Natural killer cell (primary cell): ENCODE results near the gene TGFBI. TPM values are rescaled to one million over a fixed set of nuclear protein-coding genes. Genes with fewer than 3 reads are reported as not detected.

Source experiments
- ATAC-seq, 3 donors: fragments of 150-1000 bp in 2 of 3; fragments of 200-7000 bp in 1 of 3; cut with Tn5 transposase; 1 replicate in 1 of 3; 2 replicates in 2 of 3; pipeline ENCODE4 v1.10.0; 2021; ENCODE audit warnings: mild to moderate bottlenecking in 2 of 3, moderate library complexity in 2 of 3
- DNase-seq, 2 donors: peaks; one replicate each; pipeline versions ENCODE4 v3.0.0 to v3.0.0-alpha.2; 2013 to 2021; ENCODE audit warnings: mixed read lengths in 1 of 2
- H3K27ac ChIP-seq: one replicate; pipeline ENCODE4 v1.5.1; 2013; ENCODE audit warnings: mild to moderate bottlenecking, low read length
- H3K27me3 ChIP-seq: one replicate; pipeline ENCODE4 v1.6.1; 2013; ENCODE audit warnings: low read length; ENCODE audit not compliant: control insufficient read depth, insufficient read depth
- H3K36me3 ChIP-seq: one replicate; pipeline ENCODE4 v1.6.1; 2013; ENCODE audit warnings: low read length; ENCODE audit not compliant: control insufficient read depth, insufficient read depth
- H3K4me1 ChIP-seq: one replicate; pipeline ENCODE4 v1.6.1; 2013; ENCODE audit warnings: low read length; ENCODE audit not compliant: control insufficient read depth, insufficient read depth
- H3K4me3 ChIP-seq: one replicate; pipeline ENCODE4 v1.5.1; 2013; ENCODE audit warnings: low read length
- H3K9me3 ChIP-seq: one replicate; pipeline ENCODE4 v1.6.1; 2013; ENCODE audit warnings: low read length; ENCODE audit not compliant: control insufficient read depth, insufficient read depth
- H3K27ac Mint-ChIP-seq, 2 donors: one replicate each; pipeline ENCODE4 v1.8.0; 2022; ENCODE audit warnings: mild to moderate bottlenecking in 2 of 2, mixed read lengths in 2 of 2, moderate library complexity in 1 of 2
- H3K27me3 Mint-ChIP-seq, 2 donors: one replicate each; pipeline ENCODE4 v1.8.0; 2022; ENCODE audit warnings: low read depth in 2 of 2, mixed read lengths in 2 of 2
- H3K36me3 Mint-ChIP-seq: one replicate; pipeline ENCODE4 v1.8.0; 2022; ENCODE audit warnings: mixed read lengths
- H3K4me1 Mint-ChIP-seq, 2 donors: one replicate each; pipeline ENCODE4 v1.8.0; 2022; ENCODE audit warnings: mixed read lengths in 2 of 2
- H3K4me3 Mint-ChIP-seq: one replicate; pipeline ENCODE4 v1.8.0; 2022; ENCODE audit warnings: mild to moderate bottlenecking, moderate library complexity, mixed read lengths
- H3K9me3 Mint-ChIP-seq, 2 donors: one replicate each; pipeline ENCODE4 v1.8.0; 2022; ENCODE audit warnings: mixed read lengths in 2 of 2
- WGBS: methylation state at CpG from one replicate; pipeline ENCODE4 v1.1.7; 2013; ENCODE audit warnings: missing lambda C conversion rate; ENCODE audit not compliant: insufficient coverage; 5-methylcytosine and 5-hydroxymethylcytosine counted together
- intact Hi-C: fragments of 100-400 bp; cut with micrococcal nuclease; formaldehyde crosslinking; loops from one replicate; pipeline ENCODE4 v1.14.2; 2022
- total RNA-seq, 4 donors: library from RNA; stranded (reverse); fragments of 120-200 nt in 1 of 4; gene quantifications; one replicate each; pipeline versions ENCODE4 v1.2.3 to v1.2.4, GENCODE V29; 2013 to 2022
- TF ChIP-seq, protein P1 (sequence below): fragments of 200-600 bp; IDR thresholded peaks from one replicate; pipeline ENCODE4 v1.8.0; 2022; ENCODE audit warnings: antibody characterized with exemption

The TGFBI gene
- total RNA-seq, 3 donors from 2014 or later (not counting 1 experiment from before 2014, with no cell fraction given), result 6.7 to 19.6 (median 18.5) TPM

DNA sequence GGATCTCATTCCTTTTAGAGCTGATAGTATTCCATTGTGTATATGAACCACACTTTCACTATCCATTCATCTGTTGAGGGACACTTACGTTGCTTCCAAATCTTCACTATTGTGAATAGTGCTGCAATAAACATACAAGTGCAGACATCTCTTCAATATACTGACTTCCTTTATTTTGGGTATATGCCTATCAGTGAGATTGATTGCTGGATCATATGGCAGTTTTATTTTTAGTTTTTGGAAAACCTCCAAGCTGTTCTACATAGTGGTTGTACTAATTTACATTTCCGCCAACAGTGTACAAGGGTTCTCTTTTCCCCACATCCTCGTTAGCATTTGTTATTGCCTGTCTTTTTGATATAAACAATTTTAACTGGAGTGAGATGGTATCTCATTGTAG is 40.2 kb upstream of the TGFBI start:
- DNase-seq, result no peak
- Histone ChIP-seq H3K27me3 (no peaks in the 10 kb centered on the region), H3K4me1 (no peaks in the 10 kb centered on the region), H3K4me3 (no peak overlapping the region), H3K27ac (no peak overlapping the region), H3K36me3 (no peaks in the 10 kb centered on the region), H3K9me3 (no peaks in the 10 kb centered on the region)
- Mint-ChIP-seq H3K36me3 (no peaks in the 10 kb centered on the region), H3K4me1 (no peaks in the 10 kb centered on the region), H3K27ac (no peak overlapping the region), H3K27me3 (peaks cover 19 to 36% of the 10 kb centered on the region in 2 donors), H3K4me3 (no peak overlapping the region), H3K9me3 (no peaks in the 10 kb centered on the region)
- intact Hi-C loops, result no loop called here
- TF ChIP-seq, protein P1, sequence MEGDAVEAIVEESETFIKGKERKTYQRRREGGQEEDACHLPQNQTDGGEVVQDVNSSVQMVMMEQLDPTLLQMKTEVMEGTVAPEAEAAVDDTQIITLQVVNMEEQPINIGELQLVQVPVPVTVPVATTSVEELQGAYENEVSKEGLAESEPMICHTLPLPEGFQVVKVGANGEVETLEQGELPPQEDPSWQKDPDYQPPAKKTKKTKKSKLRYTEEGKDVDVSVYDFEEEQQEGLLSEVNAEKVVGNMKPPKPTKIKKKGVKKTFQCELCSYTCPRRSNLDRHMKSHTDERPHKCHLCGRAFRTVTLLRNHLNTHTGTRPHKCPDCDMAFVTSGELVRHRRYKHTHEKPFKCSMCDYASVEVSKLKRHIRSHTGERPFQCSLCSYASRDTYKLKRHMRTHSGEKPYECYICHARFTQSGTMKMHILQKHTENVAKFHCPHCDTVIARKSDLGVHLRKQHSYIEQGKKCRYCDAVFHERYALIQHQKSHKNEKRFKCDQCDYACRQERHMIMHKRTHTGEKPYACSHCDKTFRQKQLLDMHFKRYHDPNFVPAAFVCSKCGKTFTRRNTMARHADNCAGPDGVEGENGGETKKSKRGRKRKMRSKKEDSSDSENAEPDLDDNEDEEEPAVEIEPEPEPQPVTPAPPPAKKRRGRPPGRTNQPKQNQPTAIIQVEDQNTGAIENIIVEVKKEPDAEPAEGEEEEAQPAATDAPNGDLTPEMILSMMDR, result no peak
- WGBS, result no CpG with 5 or more reads among the region's 3 CpGs
- ATAC-seq, result no peak

DNA sequence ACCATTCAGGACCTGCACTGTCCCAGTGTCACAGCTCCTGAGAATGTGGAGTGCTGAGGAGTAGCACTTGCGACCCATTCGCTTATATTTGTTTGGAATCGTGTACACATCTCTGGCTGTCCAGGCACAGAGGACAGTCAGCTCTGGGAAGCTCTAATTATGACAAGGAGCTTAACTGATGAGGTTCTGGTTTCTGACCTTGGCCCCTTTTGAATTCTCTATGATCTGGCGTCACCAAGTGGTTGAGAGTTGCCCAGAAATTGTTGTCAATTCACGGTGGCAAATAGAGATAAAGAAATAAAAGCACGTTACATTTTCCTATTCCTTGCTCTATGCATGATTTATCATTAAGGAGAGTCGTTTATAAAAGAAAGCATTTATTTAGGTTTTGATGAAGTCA is 39.1 kb upstream of the TGFBI start:
- TF ChIP-seq, protein P1, result no peak
- no peak overlapping the region for H3K4me3 ChIP-seq
- no peak for DNase-seq
- intact Hi-C loops, result no loop called here
- no peaks in the 10 kb centered on the region for H3K27me3 ChIP-seq
- H3K36me3 Mint-ChIP-seq, result no peaks in the 10 kb centered on the region
- H3K9me3 ChIP-seq, result no peaks in the 10 kb centered on the region
- H3K4me3 Mint-ChIP-seq, result no peak overlapping the region
- no peak overlapping the region for H3K27ac ChIP-seq
- H3K27me3 Mint-ChIP-seq, result peaks cover 19 to 37% of the 10 kb centered on the region in 2 donors
- no peak overlapping the region for H3K27ac Mint-ChIP-seq
- H3K9me3 Mint-ChIP-seq, result no peaks in the 10 kb centered on the region
- H3K4me1 Mint-ChIP-seq, result no peaks in the 10 kb centered on the region
- H3K4me1 ChIP-seq, result no peaks in the 10 kb centered on the region
- H3K36me3 ChIP-seq, result no peaks in the 10 kb centered on the region
- no peak for ATAC-seq
- WGBS, result 88% methylated on average over 7 of the region's 7 CpGs

DNA sequence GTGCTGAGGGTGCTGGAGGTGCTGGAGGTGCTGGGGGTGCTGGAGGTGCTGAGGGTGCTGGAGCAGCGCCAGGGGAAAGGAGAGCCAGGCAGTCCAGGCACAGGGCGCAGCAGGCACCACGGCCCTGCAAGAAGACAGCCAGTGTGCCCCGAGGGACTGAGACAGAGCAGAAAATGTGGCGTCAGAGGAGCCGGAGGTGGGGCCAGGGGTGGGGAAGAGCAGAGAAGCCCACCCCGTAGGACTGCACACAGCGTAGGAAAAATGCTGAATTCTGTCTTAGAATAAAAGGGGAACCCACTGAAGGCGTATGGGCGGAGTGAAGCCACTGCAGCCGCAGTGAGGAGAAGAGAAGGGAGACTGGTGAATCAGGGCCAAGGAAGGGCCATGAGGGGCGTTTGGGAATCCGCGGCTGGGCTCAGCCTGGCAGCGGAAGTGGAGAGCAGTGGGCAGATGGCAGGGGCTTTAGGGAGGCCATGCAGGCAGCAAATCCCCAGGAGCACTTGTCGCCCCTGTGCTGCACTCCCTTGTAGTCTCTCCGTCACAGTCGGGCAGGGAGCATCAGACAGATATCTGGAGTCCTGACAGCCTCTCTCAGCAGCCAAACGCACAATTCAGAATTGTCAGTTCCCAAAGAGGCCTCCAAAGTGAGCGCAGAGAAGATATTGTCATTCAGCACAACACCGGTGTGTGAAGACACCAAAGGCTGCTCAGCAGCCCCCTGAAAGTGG is 38.1 kb upstream of the TGFBI start:
- TF ChIP-seq, protein P1, result no peak
- DNase-seq (no peak), ATAC-seq (no peak)
- H3K36me3 ChIP-seq, result no peaks in the 10 kb centered on the region
- H3K27me3 Mint-ChIP-seq, result peaks cover 13 to 39% of the 10 kb centered on the region in 2 donors
- H3K4me1 ChIP-seq, result no peaks in the 10 kb centered on the region
- no peak overlapping the region for H3K4me3 ChIP-seq
- no peaks in the 10 kb centered on the region for H3K36me3 Mint-ChIP-seq
- 73% methylated on average over 21 of the region's 21 CpGs for WGBS
- H3K27me3 ChIP-seq, result no peaks in the 10 kb centered on the region
- no peaks in the 10 kb centered on the region for H3K9me3 ChIP-seq
- intact Hi-C loops, result no loop called here
- H3K4me1 Mint-ChIP-seq, result no peaks in the 10 kb centered on the region
- no peak overlapping the region for H3K4me3 Mint-ChIP-seq
- H3K27ac ChIP-seq, result no peak overlapping the region
- no peaks in the 10 kb centered on the region for H3K9me3 Mint-ChIP-seq
- H3K27ac Mint-ChIP-seq, result no peak overlapping the region

DNA sequence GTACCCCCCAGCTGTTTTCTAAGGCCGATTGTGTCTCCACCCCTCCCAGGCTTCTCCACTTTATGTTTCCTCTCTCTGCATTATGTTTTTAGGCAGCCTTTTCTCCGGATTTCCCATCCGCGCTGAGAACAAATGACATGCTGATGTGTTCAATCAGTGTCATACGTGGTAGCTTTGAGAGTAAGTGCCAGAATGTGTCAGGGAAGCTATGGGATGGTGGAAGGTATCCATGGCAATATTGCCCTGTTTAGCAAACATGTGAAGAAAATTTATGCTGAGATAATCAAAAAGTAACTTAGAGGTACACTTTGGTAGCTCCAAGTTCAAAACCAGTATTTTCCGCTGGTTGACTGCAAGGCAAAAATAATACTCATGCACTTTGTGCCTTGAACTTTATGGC is 37.4 kb upstream of the TGFBI start:
- Mint-ChIP-seq H3K27ac (no peak overlapping the region), H3K36me3 (no peaks in the 10 kb centered on the region), H3K9me3 (no peaks in the 10 kb centered on the region), H3K4me1 (no peaks in the 10 kb centered on the region), H3K4me3 (no peak overlapping the region), H3K27me3 (peaks cover 16 to 44% of the 10 kb centered on the region in 2 donors)
- Histone ChIP-seq H3K27me3 (no peaks in the 10 kb centered on the region), H3K27ac (no peak overlapping the region), H3K4me1 (no peaks in the 10 kb centered on the region), H3K36me3 (no peaks in the 10 kb centered on the region), H3K9me3 (no peaks in the 10 kb centered on the region), H3K4me3 (no peak overlapping the region)
- WGBS, result 88% methylated on average over 6 of the region's 6 CpGs
- DNase-seq, result no peak
- no peak for ATAC-seq
- intact Hi-C loops, result no loop called here
- TF ChIP-seq, protein P1, result no peak
